ENCODE measurements around the gene TYMP.
"Not testable (repeated sequence)": the region's sequence is repeated elsewhere in the genome, so short reads cannot be mapped to it uniquely, and the experiment has no call there.

The TYMP gene

GRCh38 chr22:50537765-50538164 is 8.0 kb upstream of the TYMP start:
- DNase-seq: no peak

GRCh38 chr22:50536226-50536625 is 6.4 kb upstream of the TYMP start:
- DNase-seq: no peak

GRCh38 chr22:50535113-50535512 is 5.3 kb upstream of the TYMP start:
- no peak for DNase-seq

GRCh38 chr22:50533856-50534711 is 4.3 kb upstream of the TYMP start:
- not testable (repeated sequence) for DNase-seq

GRCh38 chr22:50532824-50533796 is 3.3 kb upstream of the TYMP start:
- DNase-seq: no peak

GRCh38 chr22:50531962-50532674 is 2.3 kb upstream of the TYMP start:
- DNase-seq: no peak

GRCh38 chr22:50531546-50531961 is 1.7 kb upstream of the TYMP start:
- DNase-seq: no peak

GRCh38 chr22:50530877-50531545 is 1.2 kb upstream of the TYMP start:
- DNase-seq: no peak

GRCh38 chr22:50530580-50530876 is 716 bp upstream of the TYMP start:
- no peak for DNase-seq

GRCh38 chr22:50529416-50529896 is 356 bp downstream of the TYMP start:
- DNase-seq: no peak

- DNase-seq: no peak
Observed at GRCh38 chr22:50528682-50529415, 963 bp downstream of the TYMP start.

GRCh38 chr22:50527921-50528681 is 1.7 kb downstream of the TYMP start:
- DNase-seq: no peak

GRCh38 chr22:50526834-50527801 is 2.7 kb downstream of the TYMP start:
- DNase-seq: no peak

GRCh38 chr22:50526108-50526833 is 3.5 kb downstream of the TYMP start:
- no peak for DNase-seq

- DNase-seq: no peak
Observed at GRCh38 chr22:50525858-50526107, 4.0 kb downstream of the TYMP start.

- DNase-seq: peak; percentile 97
Observed at GRCh38 chr22:50525104-50525857, 4.5 kb downstream of the TYMP start, which contains the start of gene SCO2. TSS of gene SCO2 (minus strand) at chr22:50525598. CDS start at chr22:50524411, 1,187 bp downstream.

- no peak for DNase-seq
Observed at GRCh38 chr22:50524676-50525103, 5.1 kb downstream of the TYMP start.
